ENCODE data around the gene KIF2B. TPM values are rescaled to one million over a fixed set of nuclear protein-coding genes. Genes with fewer than 3 reads are reported as not detected.
"Not testable (repeated sequence)": the region's sequence is repeated elsewhere in the genome, so short reads cannot be mapped to it uniquely, and the experiment has no call there.

KIF2B gene
- total and polyA plus RNA-seq, 3 experiments from 2014 or later, result not detected

- H3K27me3 Mint-ChIP-seq, result no peaks in the 10 kb centered on the region
- Histone ChIP-seq H3K4me3 (ENCODE audit: low read length) (no peak overlapping the region), H3K4me1 (ENCODE audit: insufficient read depth, low read length) (no peaks in the 10 kb centered on the region), H3K27me3 (ENCODE audit: insufficient read depth, low read length, poor library complexity, severe bottlenecking) (no peaks in the 10 kb centered on the region), H3K9me3 (ENCODE audit: low read length) (no peaks in the 10 kb centered on the region), H3K36me3 (ENCODE audit: insufficient read depth, low read length) (no peaks in the 10 kb centered on the region), H3K27ac (ENCODE audit: low read depth, low read length) (no peak overlapping the region)
- DNase-seq, result no peak
- CTCF ChIA-PET, result no interaction called here
- no peaks in the 10 kb centered on the region for H3K36me3 Mint-ChIP-seq
- H3K9me3 Mint-ChIP-seq, result peaks cover 0 to 24% (median 2%) of the 10 kb centered on the region in 5 donors
- no peak overlapping the region for H3K4me3 Mint-ChIP-seq
- H3K4me1 Mint-ChIP-seq, result no peaks in the 10 kb centered on the region
- H3K27ac Mint-ChIP-seq, result no peak overlapping the region
- POLR2A ChIA-PET, result no interaction called here
These were observed 18.3 kb upstream of the KIF2B start for GRCh38 chr17:53804437-53804836.

GRCh38 chr17:53806473-53806872 is 16.3 kb upstream of the KIF2B start:
- Mint-ChIP-seq H3K4me3 (no peak overlapping the region), H3K9me3 (peaks cover 0 to 20% (median 4%) of the 10 kb centered on the region in 5 donors), H3K4me1 (no peaks in the 10 kb centered on the region), H3K36me3 (no peaks in the 10 kb centered on the region), H3K27ac (no peak overlapping the region), H3K27me3 (no peaks in the 10 kb centered on the region)
- H3K4me1 ChIP-seq (ENCODE audit: insufficient read depth, low read length), result no peaks in the 10 kb centered on the region
- no peak overlapping the region for H3K4me3 ChIP-seq (ENCODE audit: low read length)
- ChIA-PET POLR2A (no interaction called here), CTCF (no interaction called here)
- no peaks in the 10 kb centered on the region for H3K27me3 ChIP-seq (ENCODE audit: insufficient read depth, low read length, poor library complexity, severe bottlenecking)
- H3K36me3 ChIP-seq (ENCODE audit: insufficient read depth, low read length), result no peaks in the 10 kb centered on the region
- no peak for DNase-seq
- no peaks in the 10 kb centered on the region for H3K9me3 ChIP-seq (ENCODE audit: low read length)
- H3K27ac ChIP-seq (ENCODE audit: low read depth, low read length), result no peak overlapping the region

GRCh38 chr17:53807286-53807685 is 15.4 kb upstream of the KIF2B start:
- Histone ChIP-seq H3K4me1 (ENCODE audit: insufficient read depth, low read length) (no peaks in the 10 kb centered on the region), H3K4me3 (ENCODE audit: low read length) (no peak overlapping the region), H3K9me3 (ENCODE audit: low read length) (no peaks in the 10 kb centered on the region), H3K27ac (ENCODE audit: low read depth, low read length) (no peak overlapping the region), H3K27me3 (ENCODE audit: insufficient read depth, low read length, poor library complexity, severe bottlenecking) (no peaks in the 10 kb centered on the region), H3K36me3 (ENCODE audit: insufficient read depth, low read length) (no peaks in the 10 kb centered on the region)
- no peaks in the 10 kb centered on the region for H3K36me3 Mint-ChIP-seq
- no peak for DNase-seq
- H3K9me3 Mint-ChIP-seq, result peaks cover 0 to 16% (median 4%) of the 10 kb centered on the region in 5 donors
- no peaks in the 10 kb centered on the region for H3K27me3 Mint-ChIP-seq
- no peak overlapping the region for H3K4me3 Mint-ChIP-seq
- H3K27ac Mint-ChIP-seq, result no peak overlapping the region
- ChIA-PET CTCF (no interaction called here), POLR2A (no interaction called here)
- H3K4me1 Mint-ChIP-seq, result no peaks in the 10 kb centered on the region

- ChIA-PET CTCF (no interaction called here), POLR2A (no interaction called here)
- Histone ChIP-seq H3K4me1 (ENCODE audit: insufficient read depth, low read length) (no peaks in the 10 kb centered on the region), H3K4me3 (ENCODE audit: low read length) (no peak overlapping the region), H3K27me3 (ENCODE audit: insufficient read depth, low read length, poor library complexity, severe bottlenecking) (no peaks in the 10 kb centered on the region), H3K9me3 (ENCODE audit: low read length) (no peaks in the 10 kb centered on the region), H3K36me3 (ENCODE audit: insufficient read depth, low read length) (no peaks in the 10 kb centered on the region), H3K27ac (ENCODE audit: low read depth, low read length) (no peak overlapping the region)
- no peak for DNase-seq
- H3K4me1 Mint-ChIP-seq, result no peaks in the 10 kb centered on the region
- no peaks in the 10 kb centered on the region for H3K27me3 Mint-ChIP-seq
- H3K9me3 Mint-ChIP-seq, result peaks cover 0 to 17% (median 8%) of the 10 kb centered on the region in 5 donors
- no peak overlapping the region for H3K4me3 Mint-ChIP-seq
- H3K36me3 Mint-ChIP-seq, result no peaks in the 10 kb centered on the region
- H3K27ac Mint-ChIP-seq, result no peak overlapping the region
These were observed 4.5 kb upstream of the KIF2B start for GRCh38 chr17:53818271-53818670.

GRCh38 chr17:53818929-53819328 is 3.8 kb upstream of the KIF2B start:
- H3K27ac ChIP-seq (ENCODE audit: low read depth, low read length), result no peak overlapping the region
- ChIA-PET CTCF (no interaction called here), POLR2A (no interaction called here)
- Mint-ChIP-seq H3K36me3 (no peaks in the 10 kb centered on the region), H3K4me3 (no peak overlapping the region), H3K4me1 (no peaks in the 10 kb centered on the region), H3K27me3 (no peaks in the 10 kb centered on the region), H3K27ac (no peak overlapping the region), H3K9me3 (peaks cover 0 to 18% (median 8%) of the 10 kb centered on the region in 5 donors)
- no peak for DNase-seq
- no peaks in the 10 kb centered on the region for H3K4me1 ChIP-seq (ENCODE audit: insufficient read depth, low read length)
- H3K36me3 ChIP-seq (ENCODE audit: insufficient read depth, low read length), result no peaks in the 10 kb centered on the region
- no peaks in the 10 kb centered on the region for H3K9me3 ChIP-seq (ENCODE audit: low read length)
- H3K27me3 ChIP-seq (ENCODE audit: insufficient read depth, low read length, poor library complexity, severe bottlenecking), result no peaks in the 10 kb centered on the region
- H3K4me3 ChIP-seq (ENCODE audit: low read length), result no peak overlapping the region

GRCh38 chr17:53819956-53820355 is 2.8 kb upstream of the KIF2B start:
- Histone ChIP-seq H3K4me1 (ENCODE audit: insufficient read depth, low read length) (no peaks in the 10 kb centered on the region), H3K27ac (ENCODE audit: low read depth, low read length) (no peak overlapping the region), H3K36me3 (ENCODE audit: insufficient read depth, low read length) (no peaks in the 10 kb centered on the region), H3K9me3 (ENCODE audit: low read length) (no peaks in the 10 kb centered on the region), H3K4me3 (ENCODE audit: low read length) (no peak overlapping the region), H3K27me3 (ENCODE audit: insufficient read depth, low read length, poor library complexity, severe bottlenecking) (no peaks in the 10 kb centered on the region)
- no peak overlapping the region for H3K27ac Mint-ChIP-seq
- ChIA-PET POLR2A (no interaction called here), CTCF (no interaction called here)
- peaks cover 0 to 23% (median 11%) of the 10 kb centered on the region in 5 donors for H3K9me3 Mint-ChIP-seq
- H3K4me1 Mint-ChIP-seq, result no peaks in the 10 kb centered on the region
- no peak for DNase-seq
- no peak overlapping the region for H3K4me3 Mint-ChIP-seq
- no peaks in the 10 kb centered on the region for H3K36me3 Mint-ChIP-seq
- H3K27me3 Mint-ChIP-seq, result no peaks in the 10 kb centered on the region

- POLR2A ChIA-PET, result no interaction called here
- Mint-ChIP-seq H3K4me1 (no peaks in the 10 kb centered on the region), H3K36me3 (no peaks in the 10 kb centered on the region), H3K27ac (no peak overlapping the region), H3K27me3 (no peaks in the 10 kb centered on the region), H3K4me3 (no peak overlapping the region), H3K9me3 (peaks cover 0 to 26% (median 12%) of the 10 kb centered on the region in 5 donors)
- H3K9me3 ChIP-seq (ENCODE audit: low read length), result no peaks in the 10 kb centered on the region
- H3K4me1 ChIP-seq (ENCODE audit: insufficient read depth, low read length), result no peaks in the 10 kb centered on the region
- no peaks in the 10 kb centered on the region for H3K36me3 ChIP-seq (ENCODE audit: insufficient read depth, low read length)
- H3K27ac ChIP-seq (ENCODE audit: low read depth, low read length), result no peak overlapping the region
- DNase-seq, result peak in 1 of 5 donors; percentile 27
- CTCF ChIA-PET, result no interaction called here
- no peak overlapping the region for H3K4me3 ChIP-seq (ENCODE audit: low read length)
- H3K27me3 ChIP-seq (ENCODE audit: insufficient read depth, low read length, poor library complexity, severe bottlenecking), result no peaks in the 10 kb centered on the region
These were observed 769 bp downstream of the KIF2B start for GRCh38 chr17:53823341-53824050.

GRCh38 chr17:53834771-53835170 is 12.0 kb downstream of the KIF2B start:
- H3K4me3 Mint-ChIP-seq; H3K27me3 Mint-ChIP-seq; H3K4me3 ChIP-seq (ENCODE audit: low read length); H3K36me3 ChIP-seq (ENCODE audit: insufficient read depth, low read length); H3K4me1 ChIP-seq (ENCODE audit: insufficient read depth, low read length); H3K36me3 Mint-ChIP-seq; H3K27ac Mint-ChIP-seq; H3K27me3 ChIP-seq (ENCODE audit: insufficient read depth, low read length, poor library complexity, severe bottlenecking); CTCF ChIA-PET; DNase-seq; H3K27ac ChIP-seq (ENCODE audit: low read depth, low read length); H3K4me1 Mint-ChIP-seq; POLR2A ChIA-PET; H3K9me3 ChIP-seq (ENCODE audit: low read length): not testable (repeated sequence)
- peaks cover 7 to 38% (median 14%) of the 10 kb centered on the region in 5 donors for H3K9me3 Mint-ChIP-seq

- H3K9me3 ChIP-seq (ENCODE audit: low read length), result no peaks in the 10 kb centered on the region
- no peak for DNase-seq
- no peaks in the 10 kb centered on the region for H3K4me1 Mint-ChIP-seq
- CTCF ChIA-PET, result no interaction called here
- H3K36me3 ChIP-seq (ENCODE audit: insufficient read depth, low read length), result no peaks in the 10 kb centered on the region
- H3K4me3 Mint-ChIP-seq, result no peak overlapping the region
- H3K27me3 Mint-ChIP-seq, result no peaks in the 10 kb centered on the region
- no peaks in the 10 kb centered on the region for H3K36me3 Mint-ChIP-seq
- peaks cover 7 to 34% (median 14%) of the 10 kb centered on the region in 5 donors for H3K9me3 Mint-ChIP-seq
- H3K27me3 ChIP-seq (ENCODE audit: insufficient read depth, low read length, poor library complexity, severe bottlenecking), result no peaks in the 10 kb centered on the region
- no peak overlapping the region for H3K4me3 ChIP-seq (ENCODE audit: low read length)
- no peak overlapping the region for H3K27ac ChIP-seq (ENCODE audit: low read depth, low read length)
- H3K4me1 ChIP-seq (ENCODE audit: insufficient read depth, low read length), result no peaks in the 10 kb centered on the region
- POLR2A ChIA-PET, result no interaction called here
- H3K27ac Mint-ChIP-seq, result no peak overlapping the region
These were observed 14.4 kb downstream of the KIF2B start for GRCh38 chr17:53837131-53837530.
